AG04450 (cell line): ENCODE results near the gene CACNA1E. TPM values are rescaled to one million over a fixed set of nuclear protein-coding genes. Genes with fewer than 3 reads are reported as not detected.

Experiments
- CTCF ChIA-PET: fragments of 300-600, 350-600 bp; formaldehyde crosslinking; extraction: SDS; loops from one replicate; lab custom pipeline; 2022; ENCODE audit warnings: antibody characterized with exemption, inconsistent platforms; lab: Charles Lee
- POLR2A ChIA-PET: fragments of 350-600 bp; formaldehyde crosslinking; extraction: SDS; loops from one replicate; lab custom pipeline; 2021; ENCODE audit warnings: antibody characterized with exemption, inconsistent platforms; lab: Yijun Ruan, JAX
- DNase-seq: peaks from one replicate; pipeline ENCODE4 v3.0.0-alpha.2; 2011; ENCODE audit warnings: low read depth, low spot score
- H3K27ac ChIP-seq: one replicate; pipeline ENCODE4 v1.5.1; 2012; ENCODE audit warnings: low read depth, low read length, control low read depth
- H3K27me3 ChIP-seq: one replicate; pipeline ENCODE4 v1.6.0; 2012; ENCODE audit warnings: low read length; ENCODE audit not compliant: control insufficient read depth, insufficient read depth
- H3K4me3 ChIP-seq: 2 replicates; pipeline ENCODE4 v1.5.1; 2011; ENCODE audit warnings: mild to moderate bottlenecking, low read depth, low read length, control low read depth
- H3K9me3 ChIP-seq: 2 replicates; pipeline ENCODE4 v1.5.1; 2012; ENCODE audit warnings: low read length; ENCODE audit not compliant: control insufficient read depth, insufficient read depth
- polyA plus RNA-seq: library from polyadenylated mRNA; depleted of rRNA; stranded (reverse); fragments of >200 nt; gene quantifications from 2 replicates; pipeline ENCODE4 v1.2.3, GENCODE V29; 2011
- TF ChIP-seq, protein P1 (sequence below): IDR thresholded peaks from 2 replicates; pipeline ENCODE4 v1.5.1; 2011; ENCODE audit warnings: low read depth, low read length, control low read depth, inconsistent platforms

CACNA1E gene
- polyA plus RNA-seq, 1 experiment, result not detected

DNA sequence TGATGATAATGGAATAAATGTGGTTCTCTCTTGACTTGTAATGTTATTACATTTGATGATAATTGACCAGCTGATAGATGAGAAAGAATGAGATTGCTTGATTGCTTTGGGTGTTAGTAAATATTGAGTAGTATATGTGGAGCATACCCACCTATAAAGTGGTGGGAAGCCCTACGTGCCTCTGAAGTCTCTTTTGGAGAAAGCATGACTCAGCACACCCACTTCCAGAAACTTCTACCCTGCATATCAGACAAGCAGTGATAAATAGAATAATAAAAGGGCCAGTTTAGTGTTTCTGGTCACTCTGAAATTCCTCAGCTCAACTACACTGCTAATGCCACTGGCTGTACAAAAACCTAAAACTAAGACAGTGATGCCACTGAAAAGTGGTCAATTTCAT is 289.4 kb downstream of the CACNA1E start:
- CTCF ChIA-PET, result no interaction called here
- no peak for DNase-seq
- TF ChIP-seq, protein P1, sequence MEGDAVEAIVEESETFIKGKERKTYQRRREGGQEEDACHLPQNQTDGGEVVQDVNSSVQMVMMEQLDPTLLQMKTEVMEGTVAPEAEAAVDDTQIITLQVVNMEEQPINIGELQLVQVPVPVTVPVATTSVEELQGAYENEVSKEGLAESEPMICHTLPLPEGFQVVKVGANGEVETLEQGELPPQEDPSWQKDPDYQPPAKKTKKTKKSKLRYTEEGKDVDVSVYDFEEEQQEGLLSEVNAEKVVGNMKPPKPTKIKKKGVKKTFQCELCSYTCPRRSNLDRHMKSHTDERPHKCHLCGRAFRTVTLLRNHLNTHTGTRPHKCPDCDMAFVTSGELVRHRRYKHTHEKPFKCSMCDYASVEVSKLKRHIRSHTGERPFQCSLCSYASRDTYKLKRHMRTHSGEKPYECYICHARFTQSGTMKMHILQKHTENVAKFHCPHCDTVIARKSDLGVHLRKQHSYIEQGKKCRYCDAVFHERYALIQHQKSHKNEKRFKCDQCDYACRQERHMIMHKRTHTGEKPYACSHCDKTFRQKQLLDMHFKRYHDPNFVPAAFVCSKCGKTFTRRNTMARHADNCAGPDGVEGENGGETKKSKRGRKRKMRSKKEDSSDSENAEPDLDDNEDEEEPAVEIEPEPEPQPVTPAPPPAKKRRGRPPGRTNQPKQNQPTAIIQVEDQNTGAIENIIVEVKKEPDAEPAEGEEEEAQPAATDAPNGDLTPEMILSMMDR, result no peak
- Histone ChIP-seq H3K9me3 (peaks cover 5% of the 10 kb centered on the region; the same call in 1 of the 2 replicates), H3K27ac (no peak overlapping the region), H3K27me3 (no peaks in the 10 kb centered on the region), H3K4me3 (no peak overlapping the region)
- POLR2A ChIA-PET, result no interaction called here

DNA sequence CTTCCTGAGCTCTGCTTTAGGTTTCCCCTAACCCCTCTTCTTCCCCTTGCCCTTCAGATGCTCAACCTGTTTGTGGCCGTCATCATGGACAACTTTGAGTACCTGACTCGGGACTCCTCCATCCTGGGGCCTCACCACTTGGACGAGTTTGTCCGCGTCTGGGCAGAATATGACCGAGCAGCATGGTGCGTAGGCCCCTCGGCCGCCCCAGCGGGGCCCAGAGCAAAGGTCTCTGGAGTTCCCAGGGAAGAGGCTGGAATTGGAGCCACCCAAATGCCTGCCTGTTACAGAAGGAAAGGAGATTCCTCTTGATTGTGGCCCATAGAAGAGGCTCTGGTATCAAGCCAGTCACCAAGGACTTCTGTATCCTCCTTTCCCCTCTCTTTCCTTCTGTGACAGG is 292.7 kb downstream of the CACNA1E start:
- Histone ChIP-seq H3K9me3 (peaks cover 14% of the 10 kb centered on the region), H3K27me3 (no peaks in the 10 kb centered on the region), H3K27ac (no peak overlapping the region), H3K4me3 (no peak overlapping the region)
- CTCF ChIA-PET, result no interaction called here
- DNase-seq, result no peak
- POLR2A ChIA-PET, result no interaction called here
- TF ChIP-seq, protein P1, result no peak

DNA sequence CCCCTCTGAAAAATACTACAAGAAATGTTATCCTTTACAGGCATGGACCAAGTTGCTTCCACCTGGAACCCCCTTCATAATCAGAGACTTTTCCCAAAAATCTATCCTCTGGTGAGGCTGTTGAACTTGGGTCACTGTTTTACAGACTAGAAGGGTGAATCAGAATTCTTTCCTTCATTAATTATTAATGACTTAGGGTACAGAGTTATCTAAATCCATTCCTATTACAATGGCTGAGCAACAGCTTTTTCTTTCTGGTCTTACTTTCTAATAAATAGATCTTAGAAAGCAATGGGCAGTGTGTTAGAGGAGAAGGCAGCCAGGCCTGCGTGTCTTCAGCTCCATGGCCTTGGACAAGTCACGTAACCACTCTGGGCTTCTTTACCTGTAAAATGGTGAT is 294.0 kb downstream of the CACNA1E start:
- Histone ChIP-seq H3K4me3 (no peak overlapping the region), H3K27ac (no peak overlapping the region), H3K27me3 (no peaks in the 10 kb centered on the region), H3K9me3 (peaks cover 14% of the 10 kb centered on the region)
- POLR2A ChIA-PET, result no interaction called here
- DNase-seq, result no peak
- TF ChIP-seq, protein P1, result no peak
- CTCF ChIA-PET, result no interaction called here

DNA sequence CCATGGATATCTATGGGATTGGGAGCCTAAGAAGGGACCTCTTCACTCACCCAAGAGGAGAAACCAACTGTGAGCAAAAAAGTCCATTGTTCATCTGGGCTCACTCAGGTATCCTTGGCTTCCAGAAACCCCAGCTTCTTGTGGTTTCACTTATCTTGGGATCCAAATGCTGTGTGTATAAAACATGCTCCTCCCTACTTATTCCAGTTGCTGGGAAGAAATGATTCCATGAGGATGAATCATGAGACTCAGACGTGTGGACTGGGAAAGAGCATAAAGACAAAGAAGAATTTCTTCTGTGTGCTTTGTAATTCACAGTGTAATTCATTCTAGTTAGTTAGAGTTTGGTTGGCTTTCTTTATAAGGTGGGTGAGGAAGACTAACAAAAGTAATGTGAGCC is 294.5 kb downstream of the CACNA1E start:
- H3K4me3 ChIP-seq, result no peak overlapping the region
- peaks cover 14% of the 10 kb centered on the region for H3K9me3 ChIP-seq
- TF ChIP-seq, protein P1, result no peak
- ChIA-PET POLR2A (no interaction called here), CTCF (no interaction called here)
- H3K27me3 ChIP-seq, result no peaks in the 10 kb centered on the region
- no peak overlapping the region for H3K27ac ChIP-seq
- no peak for DNase-seq

DNA sequence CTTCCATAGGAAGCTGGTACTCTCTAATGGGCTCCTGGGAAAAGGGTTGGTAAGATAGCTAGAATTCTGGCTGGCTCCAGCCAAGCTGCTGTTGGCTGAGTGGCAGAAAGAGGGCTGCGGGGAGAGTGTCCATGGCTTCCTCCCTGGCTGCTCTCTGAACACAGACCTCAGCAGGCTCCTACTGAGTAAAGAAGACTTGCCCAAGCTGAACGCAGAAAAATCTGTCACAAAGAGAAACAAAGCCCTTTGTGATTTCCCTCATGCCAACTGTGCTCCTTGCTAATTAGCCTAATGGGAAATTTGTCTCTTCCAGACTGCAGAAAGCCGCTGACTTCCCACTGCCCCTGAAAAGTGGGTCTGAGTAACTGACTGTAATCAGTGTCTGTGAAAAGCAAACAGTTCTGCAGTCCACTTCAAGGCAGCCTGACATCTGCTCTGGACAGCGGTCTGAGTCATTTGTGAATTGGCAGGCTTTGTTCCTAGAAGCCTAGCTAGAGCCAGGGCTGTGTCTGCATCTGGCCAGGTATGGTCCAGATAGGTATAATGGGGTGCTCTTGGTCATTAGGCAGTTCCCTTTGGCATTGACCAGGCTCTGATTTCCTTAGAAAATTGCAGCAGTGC is 295.4 kb downstream of the CACNA1E start:
- CTCF ChIA-PET, result no interaction called here

More for the DNA sequence above, 295.4 kb downstream of the CACNA1E start:
- H3K27me3 ChIP-seq, result no peaks in the 10 kb centered on the region
- H3K9me3 ChIP-seq, result peaks cover 14% of the 10 kb centered on the region
- TF ChIP-seq, protein P1, result no peak
- H3K4me3 ChIP-seq, result no peak overlapping the region
- H3K27ac ChIP-seq, result no peak overlapping the region
- POLR2A ChIA-PET, result no interaction called here
- no peak for DNase-seq
